CD8-positive, alpha-beta memory T cell (primary cell): Measurements from ENCODE around the gene SCARB2. TPM values are rescaled to one million over a fixed set of nuclear protein-coding genes. Genes with fewer than 3 reads are reported as not detected.

Experiments
- CTCF ChIA-PET: fragments of 350-600 bp; sonication (Branson Sonifier 250); formaldehyde crosslinking; loops from one replicate; lab custom pipeline; 2021; ENCODE audit warnings: antibody characterized with exemption; lab: Charles Lee
- POLR2A ChIA-PET: fragments of 350-600 bp; sonication (Branson Sonifier 250); formaldehyde crosslinking; loops from one replicate; lab custom pipeline; 2021; ENCODE audit warnings: antibody characterized with exemption; lab: Charles Lee
- DNase-seq, 5 donors: peaks; one replicate each; pipeline versions ENCODE4 v3.0.0 to v3.0.0-alpha.2; 2020 to 2022; ENCODE audit warnings: mixed read lengths in 1 of 5
- H3K27ac ChIP-seq: one replicate; pipeline ENCODE4 v1.7.0; 2013; ENCODE audit warnings: low read depth, mild to moderate bottlenecking, low read length, moderate library complexity
- H3K27me3 ChIP-seq: 2 replicates; pipeline ENCODE4 v1.7.0; 2013; ENCODE audit warnings: low read length, mild to moderate bottlenecking; ENCODE audit not compliant: insufficient read depth, poor library complexity, severe bottlenecking
- H3K36me3 ChIP-seq: 2 replicates; pipeline ENCODE4 v1.7.0; 2013; ENCODE audit warnings: mild to moderate bottlenecking, low read length, moderate library complexity; ENCODE audit not compliant: insufficient read depth
- H3K4me1 ChIP-seq: 2 replicates; pipeline ENCODE4 v1.7.0; 2013; ENCODE audit warnings: mild to moderate bottlenecking, low read length, moderate library complexity; ENCODE audit not compliant: insufficient read depth
- H3K4me3 ChIP-seq: 2 replicates; pipeline ENCODE4 v1.7.0; 2013; ENCODE audit warnings: mild to moderate bottlenecking, low read length
- H3K9me3 ChIP-seq: 2 replicates; pipeline ENCODE4 v1.7.0; 2013; ENCODE audit warnings: mild to moderate bottlenecking, low read length
- H3K27ac Mint-ChIP-seq, 8 donors: one replicate each; pipeline ENCODE4 v1.8.0; 2020 to 2021; ENCODE audit warnings: mixed read lengths in 8 of 8, mild to moderate bottlenecking in 6 of 8, inconsistent platforms in 3 of 8, moderate library complexity in 3 of 8
- H3K27me3 Mint-ChIP-seq, 2 donors: one replicate each; pipeline ENCODE4 v1.8.0; 2020 to 2021; ENCODE audit warnings: mixed read lengths in 2 of 2, mild to moderate bottlenecking in 1 of 2, moderate library complexity in 1 of 2
- H3K36me3 Mint-ChIP-seq, 3 donors: one replicate each; pipeline ENCODE4 v1.8.0; 2020 to 2021; ENCODE audit warnings: mixed read lengths in 3 of 3, inconsistent platforms in 1 of 3, mild to moderate bottlenecking in 1 of 3
- H3K4me1 Mint-ChIP-seq, 3 donors: one replicate each; pipeline ENCODE4 v1.8.0; 2020 to 2021; ENCODE audit warnings: mixed read lengths in 3 of 3, inconsistent platforms in 1 of 3, mild to moderate bottlenecking in 1 of 3
- H3K4me3 Mint-ChIP-seq, 7 donors: one replicate each; pipeline ENCODE4 v1.8.0; 2020 to 2021; ENCODE audit warnings: mixed read lengths in 7 of 7, mild to moderate bottlenecking in 6 of 7, moderate library complexity in 4 of 7, inconsistent platforms in 2 of 7
- H3K9me3 Mint-ChIP-seq, 5 donors: one replicate each; pipeline ENCODE4 v1.8.0; 2020 to 2022; ENCODE audit warnings: mixed read lengths in 5 of 5, mild to moderate bottlenecking in 3 of 5, moderate library complexity in 2 of 5, inconsistent platforms in 1 of 5
- polyA plus RNA-seq: library from polyadenylated mRNA; unstranded; fragments of 300-500 nt; fragmentation: Illumina TruSeq; gene quantifications from one replicate; pipeline ENCODE4 v1.2.3, GENCODE V29; 2021
- total RNA-seq, 2 experiments: library from RNA; stranded (reverse); gene quantifications; one replicate each; pipeline ENCODE4 v1.2.3, GENCODE V29; 2021

Gene SCARB2
- total and polyA plus RNA-seq, 3 experiments from 2014 or later = 6.2 to 17.6 (median 6.7) TPM

- H3K4me3 ChIP-seq = no peak overlapping the region
- no peak overlapping the region for H3K4me3 Mint-ChIP-seq
- no peak overlapping the region for H3K27ac Mint-ChIP-seq
- CTCF ChIA-PET = no interaction called here
- no peak for DNase-seq
- peaks cover 27 to 56% (median 55%) of the 10 kb centered on the region in 3 donors for H3K4me1 Mint-ChIP-seq
- H3K36me3 Mint-ChIP-seq = no peaks in the 10 kb centered on the region
- H3K4me1 ChIP-seq = peaks cover 3% of the 10 kb centered on the region
- H3K27me3 Mint-ChIP-seq = no peaks in the 10 kb centered on the region
- H3K27ac ChIP-seq = no peak overlapping the region
- no peaks in the 10 kb centered on the region for H3K9me3 ChIP-seq
- no peaks in the 10 kb centered on the region for H3K36me3 ChIP-seq
- no peaks in the 10 kb centered on the region for H3K27me3 ChIP-seq
- POLR2A ChIA-PET = no interaction called here
- H3K9me3 Mint-ChIP-seq = no peaks in the 10 kb centered on the region
Measured at GRCh38 chr4:76204936-76205335, 8.7 kb downstream of the SCARB2 start.

DNA sequence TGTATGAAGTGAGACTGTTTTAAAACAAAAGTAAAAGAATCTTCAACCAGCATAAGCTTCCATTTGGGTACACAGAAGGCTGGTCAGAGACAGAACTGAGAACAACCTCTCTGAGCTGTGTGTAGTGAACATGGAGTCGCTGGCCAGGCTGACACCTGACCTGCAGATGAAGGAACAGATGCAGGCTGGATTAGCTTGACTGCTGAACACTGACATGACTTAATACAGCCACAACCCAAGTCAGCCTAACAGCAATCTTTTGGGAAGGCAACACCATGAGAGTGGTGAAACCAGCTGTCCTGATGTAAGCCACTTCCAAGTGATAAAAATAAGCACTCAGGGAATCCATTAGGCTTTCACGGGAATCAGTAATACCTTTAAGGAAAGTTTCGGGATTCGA lies 10.1 kb downstream of the SCARB2 start:
- Histone ChIP-seq H3K4me1 (peaks cover 17% of the 10 kb centered on the region), H3K27ac (no peak overlapping the region), H3K4me3 (no peak overlapping the region), H3K9me3 (no peaks in the 10 kb centered on the region), H3K27me3 (no peaks in the 10 kb centered on the region), H3K36me3 (no peaks in the 10 kb centered on the region)
- ChIA-PET POLR2A (no interaction called here), CTCF (no interaction called here)
- no peaks in the 10 kb centered on the region for H3K9me3 Mint-ChIP-seq
- no peaks in the 10 kb centered on the region for H3K27me3 Mint-ChIP-seq
- no peak overlapping the region for H3K27ac Mint-ChIP-seq
- H3K4me3 Mint-ChIP-seq = no peak overlapping the region
- H3K36me3 Mint-ChIP-seq = no peaks in the 10 kb centered on the region
- no peak for DNase-seq
- H3K4me1 Mint-ChIP-seq = peaks cover 31 to 61% (median 60%) of the 10 kb centered on the region in 3 donors

- peaks cover 0 to 10% (median 3%) of the 10 kb centered on the region in 3 donors for H3K36me3 Mint-ChIP-seq
- peaks cover 35 to 61% (median 59%) of the 10 kb centered on the region in 3 donors for H3K4me1 Mint-ChIP-seq
- no peak for DNase-seq
- H3K4me3 ChIP-seq = no peak overlapping the region
- no peak overlapping the region for H3K4me3 Mint-ChIP-seq
- H3K36me3 ChIP-seq = no peaks in the 10 kb centered on the region
- ChIA-PET POLR2A (no interaction called here), CTCF (no interaction called here)
- H3K9me3 ChIP-seq = no peaks in the 10 kb centered on the region
- H3K9me3 Mint-ChIP-seq = no peaks in the 10 kb centered on the region
- H3K27ac Mint-ChIP-seq = peak overlapping the region in 1 of 8 donors; percentile 73
- H3K27me3 Mint-ChIP-seq = no peaks in the 10 kb centered on the region
- H3K27ac ChIP-seq = no peak overlapping the region
- no peaks in the 10 kb centered on the region for H3K27me3 ChIP-seq
- H3K4me1 ChIP-seq = peaks cover 23% of the 10 kb centered on the region
Measured at GRCh38 chr4:76201276-76201675, 12.3 kb downstream of the SCARB2 start.

DNA sequence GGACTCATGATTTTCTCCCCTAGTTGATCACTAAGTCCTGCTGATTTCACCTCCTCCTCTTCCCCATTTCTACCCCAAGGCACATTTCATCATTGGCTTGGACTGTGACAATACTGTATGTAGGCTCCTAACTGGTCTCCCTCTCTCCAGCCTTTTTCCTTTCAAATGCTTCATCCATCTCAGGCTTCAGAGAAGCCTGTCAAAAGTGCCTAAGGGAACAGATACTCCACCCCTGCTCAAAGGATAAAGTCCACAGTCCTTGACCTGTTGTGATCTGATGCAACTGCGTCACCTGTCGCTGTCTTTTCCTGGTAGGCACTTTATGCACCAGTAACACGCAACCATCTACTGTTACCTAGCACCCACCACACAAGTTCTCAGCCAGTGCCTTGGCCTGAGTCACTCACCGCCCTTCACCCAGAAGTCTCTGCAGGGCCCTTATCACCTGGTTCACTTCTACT lies 12.8 kb downstream of the SCARB2 start:
- peak overlapping the region in 1 of 7 donors; percentile 42 for H3K4me3 Mint-ChIP-seq
- ChIA-PET CTCF (no interaction called here), POLR2A (no interaction called here)
- no peak for DNase-seq
- Histone ChIP-seq H3K27ac (no peak overlapping the region), H3K4me3 (no peak overlapping the region), H3K27me3 (no peaks in the 10 kb centered on the region), H3K4me1 (peaks cover 23% of the 10 kb centered on the region), H3K9me3 (no peaks in the 10 kb centered on the region), H3K36me3 (no peaks in the 10 kb centered on the region)
- peaks cover 0 to 10% (median 3%) of the 10 kb centered on the region in 3 donors for H3K36me3 Mint-ChIP-seq
- peak overlapping the region in 4 of 8 donors; percentile 2 to 87 (median 58) for H3K27ac Mint-ChIP-seq
- H3K27me3 Mint-ChIP-seq = no peaks in the 10 kb centered on the region
- peaks cover 32 to 60% (median 58%) of the 10 kb centered on the region in 3 donors for H3K4me1 Mint-ChIP-seq
- H3K9me3 Mint-ChIP-seq = no peaks in the 10 kb centered on the region

DNA sequence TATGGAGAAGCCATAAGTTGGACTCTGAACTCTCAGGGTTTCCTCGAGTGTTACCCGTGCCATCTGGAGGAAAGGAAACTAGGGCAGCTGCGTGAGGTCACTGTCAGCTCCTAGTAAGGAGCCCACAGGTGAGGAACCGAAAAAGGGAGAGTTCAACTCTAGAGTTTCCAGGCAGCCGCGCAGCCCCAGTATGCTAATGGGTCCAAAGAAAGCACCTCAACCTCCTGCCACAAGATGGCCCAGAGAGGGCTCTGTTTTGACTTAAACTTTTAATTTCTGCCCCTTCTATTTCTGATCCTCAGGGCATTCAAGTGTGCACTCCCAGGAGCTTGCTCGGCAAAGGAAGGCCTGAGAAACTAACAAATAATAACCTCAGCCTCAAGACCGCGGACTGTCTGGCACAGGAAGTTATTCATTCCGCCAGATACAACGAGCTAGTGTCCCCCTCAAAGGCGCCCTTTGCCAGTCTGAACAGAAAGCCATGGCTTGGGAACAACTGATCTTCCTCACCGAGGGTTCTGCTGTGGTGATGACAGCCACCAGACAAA lies 13.9 kb downstream of the SCARB2 start:
- peak in 1 of 5 donors; percentile 8 for DNase-seq
- Histone ChIP-seq H3K27me3 (no peaks in the 10 kb centered on the region), H3K27ac (no peak overlapping the region), H3K4me3 (no peak overlapping the region), H3K9me3 (no peaks in the 10 kb centered on the region), H3K36me3 (peaks cover 2% of the 10 kb centered on the region), H3K4me1 (peaks cover 23% of the 10 kb centered on the region)
- H3K27me3 Mint-ChIP-seq = no peaks in the 10 kb centered on the region
- H3K4me3 Mint-ChIP-seq = peak overlapping the region in 6 of 7 donors; percentile 18 to 56 (median 32)
- H3K4me1 Mint-ChIP-seq = peaks cover 31 to 55% (median 55%) of the 10 kb centered on the region in 3 donors
- no peaks in the 10 kb centered on the region for H3K9me3 Mint-ChIP-seq
- peak overlapping the region; percentile 46 to 87 (median 61) for H3K27ac Mint-ChIP-seq
- peaks cover 1 to 16% (median 4%) of the 10 kb centered on the region in 3 donors for H3K36me3 Mint-ChIP-seq
- POLR2A ChIA-PET = no interaction called here
- CTCF ChIA-PET = interaction anchor here (0.6 to 0.9 kb wide), 2 partner anchors 20 to 210 kb away, joined by 3 to 4 read pairs; no protein-coding TSS in a partner anchor

- Mint-ChIP-seq H3K27me3 (no peaks in the 10 kb centered on the region), H3K27ac (peak overlapping the region in 6 of 8 donors; percentile 0 to 78 (median 62)), H3K4me1 (peaks cover 31 to 55% (median 47%) of the 10 kb centered on the region in 3 donors), H3K4me3 (peak overlapping the region in 1 of 7 donors; percentile 7), H3K9me3 (no peaks in the 10 kb centered on the region), H3K36me3 (peaks cover 12 to 27% (median 15%) of the 10 kb centered on the region in 3 donors)
- POLR2A ChIA-PET = no interaction called here
- no peaks in the 10 kb centered on the region for H3K27me3 ChIP-seq
- peaks cover 23% of the 10 kb centered on the region for H3K4me1 ChIP-seq
- peak in 1 of 5 donors; percentile 12 for DNase-seq
- CTCF ChIA-PET = no interaction called here
- no peaks in the 10 kb centered on the region for H3K9me3 ChIP-seq
- peaks cover 6% of the 10 kb centered on the region for H3K36me3 ChIP-seq
- H3K4me3 ChIP-seq = no peak overlapping the region
- no peak overlapping the region for H3K27ac ChIP-seq
Measured at GRCh38 chr4:76198411-76199237, 15.0 kb downstream of the SCARB2 start.

GRCh38 chr4:76197971-76198410 lies 15.6 kb downstream of the SCARB2 start:
- Mint-ChIP-seq H3K27ac (peak overlapping the region in 4 of 8 donors; percentile 36 to 84 (median 54)), H3K36me3 (peaks cover 17 to 34% (median 18%) of the 10 kb centered on the region in 3 donors), H3K9me3 (peaks cover 0 to 3% (median 2%) of the 10 kb centered on the region in 5 donors), H3K4me3 (peak overlapping the region in 1 of 7 donors; percentile 33), H3K4me1 (peaks cover 31 to 55% (median 45%) of the 10 kb centered on the region in 3 donors), H3K27me3 (no peaks in the 10 kb centered on the region)
- Histone ChIP-seq H3K27ac (no peak overlapping the region), H3K4me3 (no peak overlapping the region), H3K27me3 (no peaks in the 10 kb centered on the region), H3K9me3 (peaks cover 4% of the 10 kb centered on the region), H3K4me1 (peaks cover 23% of the 10 kb centered on the region), H3K36me3 (peaks cover 11% of the 10 kb centered on the region)
- ChIA-PET CTCF (no interaction called here), POLR2A (no interaction called here)
- peak in 1 of 5 donors; percentile 18 for DNase-seq
